ENCODE measurements around the gene HSPG2. TPM values are rescaled to one million over a fixed set of nuclear protein-coding genes. Genes with fewer than 3 reads are reported as not detected.
A peak's percentile ranks its signal among the peaks of the same experiment; 100 is the strongest.

Gene HSPG2
- total and polyA plus RNA-seq, 2 of the 13 experiments (the other 11 are each of a cell fraction or from before 2014, with no cell fraction given) = 9.1 to 13.1 TPM

GRCh38 chr1:21922090-21923013 is 14.8 kb downstream of the HSPG2 start (continued):
- TF ChIP-seq ZNF331 (CRISPR knock-in tag; IDR thresholded peaks at IDR 0.05) = 0 out of 2 replicates have a peak, but pooled peaks have one; percentile 19
- TF ChIP-seq ERF (CRISPR knock-in tag; IDR thresholded peaks at IDR 0.05) = 0 out of 2 replicates have a peak, but pooled peaks have one; percentile 7
- no peak for TF ChIP-seq PRDM4 (CRISPR knock-in tag; IDR thresholded peaks at IDR 0.05; ENCODE audit: borderline replicate concordance)
- TF ChIP-seq SRSF1 (optimal IDR thresholded peaks at IDR 0.05; ENCODE audit: low read depth, low read length) = no peak
- TF ChIP-seq RFX5 (IDR thresholded peaks at IDR 0.05; ENCODE audit: low read depth, low read length) = no peak
- TF ChIP-seq HNF4A (CRISPR knock-in tag; IDR thresholded peaks at IDR 0.05) = peak; percentile 66
- TF ChIP-seq ARHGAP35 (CRISPR knock-in tag; IDR thresholded peaks at IDR 0.05; ENCODE audit: borderline replicate concordance) = no peak
- 0 out of 2 replicates have a peak, but pooled peaks have one; percentile 29 for TF ChIP-seq ZNF788 (CRISPR knock-in tag; IDR thresholded peaks at IDR 0.05; ENCODE audit: borderline replicate concordance)
- TF ChIP-seq ZFP37 (CRISPR knock-in tag; IDR thresholded peaks at IDR 0.05; ENCODE audit: borderline replicate concordance) = no peak
- 0 out of 2 replicates have a peak, but pooled peaks have one; percentile 10 for TF ChIP-seq ZNF547 (CRISPR knock-in tag; IDR thresholded peaks at IDR 0.05)
- TF ChIP-seq ZFP62 (CRISPR knock-in tag; IDR thresholded peaks at IDR 0.05) = no peak
- no peak for TF ChIP-seq ZBTB20 (CRISPR knock-in tag; IDR thresholded peaks at IDR 0.05; ENCODE audit: borderline replicate concordance, low read depth)
- TF ChIP-seq ZNF607 (CRISPR knock-in tag; IDR thresholded peaks at IDR 0.05; ENCODE audit: borderline replicate concordance) = no peak
- no peak for TF ChIP-seq ZNF792 (CRISPR knock-in tag; IDR thresholded peaks at IDR 0.05)
- TF ChIP-seq KAT8 (CRISPR knock-in tag; IDR thresholded peaks at IDR 0.05) = no peak
- 0 out of 2 replicates have a peak, but pooled peaks have one; percentile 20 for TF ChIP-seq ZNF335 (CRISPR knock-in tag; IDR thresholded peaks at IDR 0.05)
- no peak for TF ChIP-seq MIER3 (CRISPR knock-in tag; IDR thresholded peaks at IDR 0.05; ENCODE audit: borderline replicate concordance)
- TF ChIP-seq ZFX (CRISPR knock-in tag; IDR thresholded peaks at IDR 0.05; ENCODE audit: low read depth) = peak; percentile 30; the same call in 1 of the 2 replicates
- TF ChIP-seq PATZ1 (CRISPR knock-in tag; IDR thresholded peaks at IDR 0.05) = peak; percentile 96
- no peak for TF ChIP-seq ZNF781 (CRISPR knock-in tag; IDR thresholded peaks at IDR 0.05; ENCODE audit: borderline replicate concordance, not compliant biosample characterization)
- peak; percentile 16 for TF ChIP-seq RCOR2 (CRISPR knock-in tag; IDR thresholded peaks at IDR 0.05)
- TF ChIP-seq ZNF737 (CRISPR knock-in tag; IDR thresholded peaks at IDR 0.05; ENCODE audit: borderline replicate concordance) = no peak
- TF ChIP-seq ZNF180 (CRISPR knock-in tag; IDR thresholded peaks at IDR 0.05; ENCODE audit: borderline replicate concordance, low read depth) = no peak
- peak; percentile 18; the same call in 1 of the 2 replicates for TF ChIP-seq ZMYM3 (CRISPR knock-in tag; IDR thresholded peaks at IDR 0.05)
- no peak for TF ChIP-seq ETV6 (CRISPR knock-in tag; conservative IDR thresholded peaks at IDR 0.05)
- TF ChIP-seq ZNF746 (CRISPR knock-in tag; IDR thresholded peaks at IDR 0.05) = peak; percentile 97
- no peak for TF ChIP-seq FOXK1 (CRISPR knock-in tag; IDR thresholded peaks at IDR 0.05; ENCODE audit: borderline replicate concordance, low read depth)
